ENCODE data around the gene HSD17B1.

HSD17B1 gene

DNA sequence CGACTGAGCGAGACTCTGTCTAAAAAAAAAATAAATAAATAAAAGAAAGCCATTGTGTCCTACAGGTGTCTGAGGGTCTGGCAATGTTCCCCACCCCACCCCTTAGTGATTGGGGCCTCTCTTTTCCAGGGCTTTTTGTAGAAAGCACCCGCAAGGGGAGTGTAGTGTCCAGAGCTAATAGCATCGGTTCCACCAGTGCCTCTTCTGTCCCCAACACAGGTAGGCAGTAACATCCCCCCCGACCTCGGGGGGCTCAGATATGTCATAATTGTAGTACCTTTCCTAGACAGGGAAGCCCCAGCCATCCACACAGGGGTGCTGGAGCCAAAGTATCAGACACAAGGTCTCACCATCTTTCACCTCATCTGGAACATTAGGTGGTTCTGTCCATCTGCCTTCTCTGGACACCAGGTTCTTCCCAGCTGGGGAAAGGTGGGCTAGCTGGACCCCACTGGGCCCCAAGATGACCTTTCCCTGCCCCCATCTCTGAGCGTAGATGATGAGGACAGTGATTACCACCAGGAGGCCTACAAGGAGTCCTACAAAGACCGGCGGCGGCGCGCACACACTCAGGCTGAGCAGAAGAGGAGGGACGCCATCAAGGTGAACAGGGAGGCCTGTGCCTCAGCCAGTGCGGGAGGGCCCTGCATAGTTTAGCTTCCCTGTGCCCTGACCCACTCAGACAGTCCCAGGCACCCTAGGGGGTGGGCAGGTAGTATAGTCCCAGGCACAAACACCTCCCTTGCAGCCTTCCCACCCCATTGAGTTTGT is 15.8 kb downstream of the HSD17B1 start:
- no peak for DNase-seq

DNA sequence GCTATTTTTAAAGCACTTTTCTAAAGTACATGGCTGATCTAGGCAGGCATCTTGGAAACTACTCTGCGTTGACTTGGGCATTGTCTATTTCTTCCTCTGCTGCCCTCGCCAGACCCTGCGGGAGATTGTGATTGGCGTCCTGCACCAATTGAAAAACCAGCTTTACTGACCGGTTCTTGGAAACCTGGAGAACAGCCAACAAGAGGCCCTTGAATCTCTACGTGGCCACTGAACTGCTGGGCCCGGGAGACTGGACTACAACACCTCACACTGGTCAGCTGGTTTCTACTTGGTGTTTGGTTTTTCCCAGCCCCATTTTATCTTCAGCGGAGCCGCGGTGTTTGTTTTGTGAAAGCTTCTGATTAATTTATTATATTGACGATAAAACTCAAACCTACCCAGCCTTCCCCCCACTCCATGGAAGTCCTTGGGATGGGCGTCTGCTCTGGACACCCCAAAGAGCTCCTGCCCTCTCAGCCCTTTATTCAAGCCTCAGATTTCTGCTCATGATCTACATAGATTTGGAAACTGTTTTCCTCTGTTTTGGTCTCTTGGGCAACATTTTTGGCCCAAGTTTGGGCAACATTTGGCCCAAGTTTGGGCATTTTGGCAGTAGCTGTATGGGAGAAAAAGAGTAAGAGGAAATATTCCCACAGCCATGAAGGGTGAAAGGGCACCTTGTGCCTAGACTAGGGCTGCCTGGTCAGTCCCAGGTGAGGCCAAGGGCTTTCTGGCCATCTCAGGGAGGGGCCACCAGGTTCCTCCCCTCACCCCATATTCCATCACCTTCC is 18.9 kb downstream of the HSD17B1 start:
- no peak for DNase-seq

DNA sequence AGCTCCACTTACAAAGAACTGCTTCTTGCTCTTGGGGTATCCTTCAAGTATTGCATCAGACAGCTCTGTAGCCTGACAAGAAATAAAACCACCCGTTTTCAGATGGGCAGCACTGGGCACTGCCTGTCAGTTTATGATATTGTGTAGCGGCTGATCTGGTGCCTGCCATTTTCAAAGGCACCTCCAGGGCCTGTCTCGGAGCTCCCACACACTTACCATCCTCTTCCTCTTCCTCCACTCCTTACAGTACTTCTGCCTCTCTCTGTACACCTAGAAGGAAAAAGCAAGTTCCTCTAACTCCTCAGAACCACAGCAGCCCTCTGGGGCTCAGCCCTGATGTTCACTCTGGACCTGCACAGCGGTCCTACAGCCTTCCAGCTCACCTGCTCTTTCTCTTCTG is 20.4 kb downstream of the HSD17B1 start:
- no peak for DNase-seq

DNA sequence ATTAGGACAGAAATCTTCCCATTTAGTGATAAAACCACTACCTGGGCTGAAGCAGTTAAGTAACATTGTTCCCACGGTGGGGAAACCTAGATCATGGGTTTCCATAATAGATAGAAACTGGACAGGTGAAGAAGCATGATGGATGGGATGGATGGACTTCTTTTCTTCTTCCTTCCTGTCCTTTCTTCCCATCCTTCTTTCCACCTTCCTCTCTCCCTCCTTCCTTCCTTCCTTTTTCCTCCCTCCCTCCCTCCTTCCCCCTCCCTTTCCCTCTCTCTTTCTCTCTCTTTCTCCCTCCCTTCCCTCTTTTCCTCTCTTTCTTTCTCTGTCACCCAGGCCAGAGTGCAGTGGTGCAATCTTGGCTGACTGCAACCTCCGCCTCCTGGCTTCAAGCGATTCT is 21.7 kb downstream of the HSD17B1 start:
- DNase-seq: no peak

GRCh38 chr17:42577140-42577531 is 24.4 kb downstream of the HSD17B1 start:
- DNase-seq: no peak

- DNase-seq: peak; percentile 93
Measured at GRCh38 chr17:42577532-42578281, 25.0 kb downstream of the HSD17B1 start, which contains the start of gene PSMC3IP. Gene PSMC3IP, minus strand, starts transcription at chr17:42577729. Its CDS starts 43 bp downstream, at chr17:42577686.

DNA sequence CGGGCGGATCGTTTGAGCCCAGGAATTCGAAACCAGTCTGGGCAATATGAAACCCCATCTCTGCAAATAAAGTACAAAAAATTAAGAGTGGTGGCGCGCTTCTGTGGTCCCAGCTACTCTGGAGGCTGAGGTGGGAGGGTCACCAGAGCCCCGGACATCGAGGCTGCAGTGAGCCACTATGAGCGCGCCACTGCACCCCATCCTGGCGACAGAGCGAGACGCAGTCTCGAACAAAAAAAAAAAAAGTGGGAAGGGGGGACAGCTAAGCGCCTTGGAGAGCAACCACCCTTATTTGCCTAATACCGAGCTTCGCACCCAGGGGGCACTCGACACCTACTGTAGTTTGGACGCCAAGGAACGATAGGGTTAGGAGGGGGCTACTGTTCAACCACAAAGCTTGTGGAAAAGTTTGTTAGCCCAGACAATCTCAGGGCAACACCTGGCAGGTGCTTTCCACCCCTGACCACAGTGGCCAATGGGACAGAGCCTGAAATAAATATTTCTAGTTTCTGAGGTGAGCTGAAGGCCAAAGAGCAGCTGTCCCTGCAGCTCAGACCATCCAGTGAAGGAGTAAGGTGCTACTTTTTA is 25.7 kb downstream of the HSD17B1 start:
- peak; percentile 70 for DNase-seq

GRCh38 chr17:42579794-42580551 is 27.2 kb downstream of the HSD17B1 start:
- DNase-seq: no peak

- DNase-seq: no peak
Measured at GRCh38 chr17:42581744-42582270, 29.1 kb downstream of the HSD17B1 start.

GRCh38 chr17:42584880-42585279 is 32.2 kb downstream of the HSD17B1 start:
- DNase-seq: no peak

DNA sequence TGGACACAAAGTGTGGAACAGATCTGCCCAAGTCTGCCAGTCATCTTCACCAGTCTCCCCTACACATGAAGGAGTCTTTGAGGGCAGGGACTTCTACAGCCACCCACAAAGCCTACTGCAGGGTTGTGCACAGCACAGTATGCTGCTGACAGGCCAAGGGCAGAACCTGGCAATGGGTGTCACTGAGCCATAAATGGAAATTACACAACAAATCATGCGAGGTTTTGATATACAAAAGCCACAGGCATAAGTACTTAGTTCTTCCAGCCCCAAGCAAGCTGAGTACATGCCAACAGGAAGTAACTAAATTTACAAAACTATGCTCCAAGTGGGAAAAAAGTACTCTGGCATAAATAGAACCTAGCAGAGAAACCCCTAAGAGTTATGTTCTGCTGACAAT is 32.6 kb downstream of the HSD17B1 start:
- no peak for DNase-seq

DNA sequence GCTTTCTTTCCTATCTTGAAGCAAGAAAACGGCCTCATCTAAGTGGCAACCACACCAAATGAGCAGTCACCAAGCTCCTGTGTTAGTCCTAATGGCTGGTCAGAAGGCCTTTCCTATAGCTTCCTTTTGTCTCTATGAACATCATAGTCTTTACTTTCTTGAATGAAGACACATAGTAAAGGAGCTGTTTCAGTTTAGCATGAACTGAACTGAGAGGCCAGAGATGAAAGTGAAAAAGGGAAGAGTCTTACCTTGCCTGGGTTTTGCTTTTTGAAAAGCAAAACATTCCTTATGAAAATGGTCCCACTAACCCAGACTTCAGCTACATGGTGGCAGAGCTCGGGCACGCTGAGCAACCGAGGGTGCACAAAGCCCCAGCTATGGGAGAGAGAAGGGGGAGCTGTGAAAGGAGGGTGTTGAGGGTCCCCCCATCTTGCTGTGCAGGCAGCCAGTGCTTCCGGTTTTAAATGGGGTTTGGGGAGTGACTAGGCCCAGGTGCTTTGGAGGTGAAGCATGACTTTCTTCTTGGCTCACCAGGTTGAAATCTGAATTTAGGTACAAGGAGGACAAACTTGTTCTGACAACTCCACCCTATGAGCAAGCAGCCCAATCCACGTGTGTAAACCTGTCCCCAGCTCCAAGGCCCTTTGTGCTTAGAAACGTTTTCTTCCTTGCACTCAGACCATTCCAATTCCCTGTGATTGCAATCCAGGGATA is 33.9 kb downstream of the HSD17B1 start:
- no peak for DNase-seq

GRCh38 chr17:42590886-42591285 is 38.2 kb downstream of the HSD17B1 start:
- no peak for DNase-seq

- DNase-seq: no peak
Measured at GRCh38 chr17:42591411-42591810, 38.7 kb downstream of the HSD17B1 start.

DNA sequence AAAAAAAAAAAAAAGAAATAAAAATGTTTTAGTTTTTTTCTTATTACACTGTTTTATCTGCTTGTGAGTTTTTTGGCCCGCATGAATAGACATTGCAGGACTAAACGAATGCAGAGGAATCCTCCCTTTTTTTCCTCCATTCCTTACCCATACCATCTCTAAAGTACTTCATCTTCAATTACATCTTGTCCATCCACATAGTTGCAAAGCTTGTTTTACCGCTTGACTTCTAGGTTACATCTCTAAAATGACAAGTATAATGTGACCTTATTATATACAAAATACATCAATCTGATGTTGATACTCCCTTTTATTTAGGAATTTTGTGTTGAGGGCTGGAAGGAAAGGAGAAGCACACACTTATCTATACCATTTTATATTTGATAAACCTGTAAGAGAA is 43.7 kb downstream of the HSD17B1 start:
- no peak for DNase-seq

DNA sequence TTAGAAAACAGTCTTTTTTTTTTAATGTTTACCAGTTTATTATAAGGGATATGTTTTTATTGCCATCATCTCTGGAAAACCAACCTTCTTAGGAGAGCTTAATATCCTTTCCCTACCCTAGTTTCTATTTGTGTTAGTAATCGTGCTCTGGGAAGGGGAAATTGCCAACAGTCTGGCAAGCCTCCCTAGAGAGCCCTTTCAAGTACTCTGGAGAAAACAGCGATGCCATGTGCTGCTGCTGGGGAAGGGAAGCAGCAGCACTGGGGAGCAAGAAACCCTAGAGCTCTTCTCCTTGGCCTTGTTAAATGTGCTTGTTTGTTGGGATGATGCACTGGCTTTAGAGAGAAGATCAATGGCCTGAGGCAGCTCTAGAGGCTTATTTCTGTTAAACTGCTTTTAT is 46.2 kb downstream of the HSD17B1 start:
- DNase-seq: no peak

DNA sequence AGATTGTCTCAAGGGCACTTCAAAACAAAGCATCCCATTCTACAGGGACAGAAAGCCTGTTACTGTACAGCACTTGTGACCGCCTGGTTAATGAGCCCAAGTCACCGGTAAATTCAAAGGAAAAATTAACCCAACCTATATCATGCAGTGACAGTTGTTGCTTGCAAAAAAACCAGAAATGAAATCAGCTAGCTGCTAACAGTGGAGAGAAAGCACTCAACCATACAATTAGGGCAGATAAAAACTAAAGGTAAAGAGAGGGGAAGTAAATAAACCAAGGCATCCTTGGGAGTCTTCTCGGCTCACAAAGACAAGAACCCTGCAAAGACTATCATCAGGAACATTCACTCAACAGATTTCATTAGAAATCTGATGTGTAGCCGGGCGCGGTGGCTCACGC is 50.6 kb downstream of the HSD17B1 start:
- no peak for DNase-seq
